D721Med (cell line): ENCODE results near the gene RTN4R.

Experiments
- DNase-seq: peaks from one replicate; pipeline ENCODE4 v3.0.0; 2011; ENCODE audit warnings: low spot score; ENCODE audit not compliant: insufficient read length
- FAIRE-seq: peaks from 2 replicates; lab custom pipeline; 2011; peaks lifted over from hg19 to GRCh38; lab: Jason Lieb, UNC
- CTCF ChIP-seq: IDR thresholded peaks from 2 replicates; pipeline ENCODE4 v1.5.1; 2012; ENCODE audit warnings: mild to moderate bottlenecking, control low read depth; ENCODE audit not compliant: insufficient read depth; ENCODE audit errors: missing control alignments

RTN4R gene

GRCh38 chr22:20211997-20212753 is 55.9 kb downstream of the RTN4R start:
- DNase-seq (no peak), FAIRE-seq (no peak)
- no peak for TF ChIP-seq CTCF

GRCh38 chr22:20211409-20211996 is 56.6 kb downstream of the RTN4R start:
- DNase-seq: no peak
- no peak for FAIRE-seq
- TF ChIP-seq CTCF: no peak

- FAIRE-seq (no peak), DNase-seq (no peak)
- no peak for TF ChIP-seq CTCF
Observed at GRCh38 chr22:20210473-20211059, 57.6 kb downstream of the RTN4R start.

- DNase-seq (no peak), FAIRE-seq (no peak)
- no peak for TF ChIP-seq CTCF
Observed at GRCh38 chr22:20209761-20210250, 58.3 kb downstream of the RTN4R start.

- no peak for TF ChIP-seq CTCF
- no peak for FAIRE-seq
- DNase-seq: no peak
Observed at GRCh38 chr22:20208713-20209310, 59.3 kb downstream of the RTN4R start.

GRCh38 chr22:20207277-20208025 is 60.7 kb downstream of the RTN4R start:
- no peak for FAIRE-seq
- DNase-seq: no peak

More at GRCh38 chr22:20207277-20208025, 60.7 kb downstream of the RTN4R start:
- TF ChIP-seq CTCF: no peak
